ENCODE data around the gene TM4SF1. TPM values are rescaled to one million over a fixed set of nuclear protein-coding genes. Genes with fewer than 3 reads are reported as not detected.
A peak's percentile ranks its signal among the peaks of the same experiment; 100 is the strongest.

Gene TM4SF1
- total RNA-seq, 1 donor from 2014 or later, result 28.9 TPM

DNA sequence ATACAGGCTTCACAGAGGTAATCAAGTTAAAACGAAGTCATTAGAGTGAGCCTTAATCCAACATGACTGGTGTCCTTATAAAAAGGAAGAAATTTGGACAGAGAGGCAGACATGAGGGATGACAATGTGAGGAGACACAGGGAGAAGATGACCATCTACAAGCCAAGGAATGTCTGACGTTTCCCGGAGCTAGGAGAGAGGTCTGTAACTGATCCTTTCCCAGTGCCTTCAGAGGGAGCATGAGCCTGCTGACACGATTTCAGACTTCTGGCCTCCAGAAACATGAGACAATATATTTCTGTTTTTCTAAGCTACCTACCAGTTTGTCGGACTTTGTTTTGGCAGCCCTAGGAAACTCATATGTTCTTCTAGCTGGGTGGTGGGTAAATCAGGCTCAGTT is 15.1 kb downstream of the TM4SF1 start:
- no peak for FAIRE-seq

DNA sequence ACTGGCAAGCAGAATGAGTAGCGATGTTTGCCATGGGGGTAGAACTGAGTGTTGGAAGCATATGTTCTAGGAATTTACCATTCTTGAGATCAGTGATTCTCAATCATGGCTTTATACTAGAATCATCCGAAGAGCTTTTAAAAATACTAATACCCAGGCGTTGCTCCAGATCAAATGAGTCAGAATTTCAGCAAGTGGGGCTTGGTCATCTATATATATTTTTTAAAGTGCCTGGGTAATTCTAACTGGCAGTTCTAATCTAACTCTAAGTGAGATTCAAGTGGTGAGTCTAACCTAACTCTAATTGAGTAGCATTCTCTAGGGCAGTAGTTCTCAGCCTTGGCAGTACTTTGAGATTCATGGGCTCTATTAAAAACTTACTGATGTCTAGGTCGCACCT is 20.8 kb downstream of the TM4SF1 start:
- no peak overlapping the region for H3K4me3 ChIP-seq (ENCODE audit: insufficient read depth, low read depth, low read length)
- TF ChIP-seq, protein P1, sequence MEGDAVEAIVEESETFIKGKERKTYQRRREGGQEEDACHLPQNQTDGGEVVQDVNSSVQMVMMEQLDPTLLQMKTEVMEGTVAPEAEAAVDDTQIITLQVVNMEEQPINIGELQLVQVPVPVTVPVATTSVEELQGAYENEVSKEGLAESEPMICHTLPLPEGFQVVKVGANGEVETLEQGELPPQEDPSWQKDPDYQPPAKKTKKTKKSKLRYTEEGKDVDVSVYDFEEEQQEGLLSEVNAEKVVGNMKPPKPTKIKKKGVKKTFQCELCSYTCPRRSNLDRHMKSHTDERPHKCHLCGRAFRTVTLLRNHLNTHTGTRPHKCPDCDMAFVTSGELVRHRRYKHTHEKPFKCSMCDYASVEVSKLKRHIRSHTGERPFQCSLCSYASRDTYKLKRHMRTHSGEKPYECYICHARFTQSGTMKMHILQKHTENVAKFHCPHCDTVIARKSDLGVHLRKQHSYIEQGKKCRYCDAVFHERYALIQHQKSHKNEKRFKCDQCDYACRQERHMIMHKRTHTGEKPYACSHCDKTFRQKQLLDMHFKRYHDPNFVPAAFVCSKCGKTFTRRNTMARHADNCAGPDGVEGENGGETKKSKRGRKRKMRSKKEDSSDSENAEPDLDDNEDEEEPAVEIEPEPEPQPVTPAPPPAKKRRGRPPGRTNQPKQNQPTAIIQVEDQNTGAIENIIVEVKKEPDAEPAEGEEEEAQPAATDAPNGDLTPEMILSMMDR (IDR thresholded peaks at IDR 0.05; ENCODE audit: insufficient read depth, low read depth, low read length), result no peak
- no peak for TF ChIP-seq EZH2 (IDR thresholded peaks at IDR 0.05; ENCODE audit: insufficient read depth, low read length)
- no peak overlapping the region for H3K27ac Mint-ChIP-seq (ENCODE audit: unreplicated experiment)
- no peaks in the 10 kb centered on the region for H3K27me3 Mint-ChIP-seq (ENCODE audit: low read depth, unreplicated experiment)
- H3K27ac ChIP-seq (ENCODE audit: low read depth, low read length), result no peak overlapping the region
- no peaks in the 10 kb centered on the region for H4K20me1 ChIP-seq (ENCODE audit: insufficient read depth, low read length)
- H3K36me3 ChIP-seq (ENCODE audit: insufficient read depth, low read length), result no peaks in the 10 kb centered on the region
- no peaks in the 10 kb centered on the region for H3K36me3 Mint-ChIP-seq (ENCODE audit: low read depth, unreplicated experiment)
- no peaks in the 10 kb centered on the region for H3K4me1 ChIP-seq (ENCODE audit: insufficient read depth, low read length)
- H3K27me3 ChIP-seq (ENCODE audit: insufficient read depth, low read length), result no peaks in the 10 kb centered on the region
- H3K4me2 ChIP-seq (ENCODE audit: low read length), result no peak overlapping the region
- H3K4me3 Mint-ChIP-seq (ENCODE audit: unreplicated experiment), result no peak overlapping the region
- no peak overlapping the region for H3K9ac ChIP-seq (ENCODE audit: low read length)
- FAIRE-seq, result no peak
- no peak overlapping the region for H2AFZ ChIP-seq (ENCODE audit: low read depth, low read length)
- no peaks in the 10 kb centered on the region for H3K9me3 ChIP-seq (ENCODE audit: insufficient read depth, low read depth, low read length)
- no peaks in the 10 kb centered on the region for H3K4me1 Mint-ChIP-seq (ENCODE audit: low read depth, unreplicated experiment)
- no peaks in the 10 kb centered on the region for H3K79me2 ChIP-seq (ENCODE audit: insufficient read depth, low read length)
- DNase-seq (ENCODE audit: low read depth), result peak; percentile 39
- no peaks in the 10 kb centered on the region for H3K9me3 Mint-ChIP-seq (ENCODE audit: unreplicated experiment)

More for the DNA sequence above, 15.1 kb downstream of the TM4SF1 start:
- no peak for DNase-seq (ENCODE audit: low read depth)
- H3K9me3 Mint-ChIP-seq (ENCODE audit: unreplicated experiment), result no peaks in the 10 kb centered on the region
- Histone ChIP-seq H3K4me2 (ENCODE audit: low read length) (no peak overlapping the region), H3K4me1 (ENCODE audit: insufficient read depth, low read length) (peaks cover 5% of the 10 kb centered on the region), H3K9me3 (ENCODE audit: insufficient read depth, low read depth, low read length) (no peaks in the 10 kb centered on the region), H3K27me3 (ENCODE audit: insufficient read depth, low read length) (no peaks in the 10 kb centered on the region), H2AFZ (ENCODE audit: low read depth, low read length) (no peak overlapping the region), H3K79me2 (ENCODE audit: insufficient read depth, low read length) (no peaks in the 10 kb centered on the region), H3K4me3 (ENCODE audit: insufficient read depth, low read depth, low read length) (no peak overlapping the region), H3K9ac (ENCODE audit: low read length) (no peak overlapping the region), H3K27ac (ENCODE audit: low read depth, low read length) (no peak overlapping the region), H3K36me3 (ENCODE audit: insufficient read depth, low read length) (no peaks in the 10 kb centered on the region), H4K20me1 (ENCODE audit: insufficient read depth, low read length) (no peaks in the 10 kb centered on the region)
- H3K27ac Mint-ChIP-seq (ENCODE audit: unreplicated experiment), result no peak overlapping the region
- no peaks in the 10 kb centered on the region for H3K36me3 Mint-ChIP-seq (ENCODE audit: low read depth, unreplicated experiment)
- TF ChIP-seq EZH2 (IDR thresholded peaks at IDR 0.05; ENCODE audit: insufficient read depth, low read length), result no peak
- TF ChIP-seq, protein P1 (IDR thresholded peaks at IDR 0.05; ENCODE audit: insufficient read depth, low read depth, low read length), result no peak
- no peak overlapping the region for H3K4me3 Mint-ChIP-seq (ENCODE audit: unreplicated experiment)
- H3K4me1 Mint-ChIP-seq (ENCODE audit: low read depth, unreplicated experiment), result peaks cover 9% of the 10 kb centered on the region
- H3K27me3 Mint-ChIP-seq (ENCODE audit: low read depth, unreplicated experiment), result no peaks in the 10 kb centered on the region

DNA sequence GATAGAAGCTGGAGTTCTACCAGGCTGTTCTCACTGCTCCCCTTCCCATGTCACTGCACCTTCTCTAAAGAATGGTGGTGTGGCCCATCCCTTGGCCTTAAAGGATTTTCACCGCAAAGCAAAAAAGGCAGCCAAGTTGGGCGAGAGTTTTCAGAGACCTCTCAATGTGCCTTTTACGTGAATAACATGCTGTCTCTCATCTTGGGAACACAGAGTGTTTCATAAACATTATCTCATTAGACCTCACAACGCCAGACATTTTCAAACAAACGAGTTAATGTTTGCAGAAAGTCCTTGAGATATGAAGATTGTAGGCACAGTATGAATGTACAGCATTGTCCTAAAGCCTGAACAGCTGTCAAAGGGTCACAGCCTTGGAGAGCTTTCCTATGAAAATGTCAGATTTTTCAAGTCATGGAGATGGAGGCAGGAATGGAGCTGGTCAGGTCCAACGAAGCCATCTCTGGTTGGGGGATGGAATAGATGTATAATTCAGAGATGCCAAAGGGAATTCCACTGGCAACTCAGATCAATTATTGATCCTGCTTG is 21.3 kb downstream of the TM4SF1 start:
- no peak overlapping the region for H3K9ac ChIP-seq (ENCODE audit: low read length)
- no peaks in the 10 kb centered on the region for H3K9me3 ChIP-seq (ENCODE audit: insufficient read depth, low read depth, low read length)
- Mint-ChIP-seq H3K27ac (ENCODE audit: unreplicated experiment) (no peak overlapping the region), H3K36me3 (ENCODE audit: low read depth, unreplicated experiment) (no peaks in the 10 kb centered on the region), H3K4me3 (ENCODE audit: unreplicated experiment) (no peak overlapping the region), H3K4me1 (ENCODE audit: low read depth, unreplicated experiment) (no peaks in the 10 kb centered on the region), H3K27me3 (ENCODE audit: low read depth, unreplicated experiment) (no peaks in the 10 kb centered on the region), H3K9me3 (ENCODE audit: unreplicated experiment) (no peaks in the 10 kb centered on the region)
- H4K20me1 ChIP-seq (ENCODE audit: insufficient read depth, low read length), result no peaks in the 10 kb centered on the region
- H3K27ac ChIP-seq (ENCODE audit: low read depth, low read length), result no peak overlapping the region
- H3K79me2 ChIP-seq (ENCODE audit: insufficient read depth, low read length), result no peaks in the 10 kb centered on the region
- no peaks in the 10 kb centered on the region for H3K27me3 ChIP-seq (ENCODE audit: insufficient read depth, low read length)
- H3K4me1 ChIP-seq (ENCODE audit: insufficient read depth, low read length), result no peaks in the 10 kb centered on the region
- no peak overlapping the region for H3K4me2 ChIP-seq (ENCODE audit: low read length)
- FAIRE-seq (no peak), DNase-seq (ENCODE audit: low read depth) (no peak)
- no peak overlapping the region for H2AFZ ChIP-seq (ENCODE audit: low read depth, low read length)
- no peak for TF ChIP-seq EZH2 (IDR thresholded peaks at IDR 0.05; ENCODE audit: insufficient read depth, low read length)
- H3K4me3 ChIP-seq (ENCODE audit: insufficient read depth, low read depth, low read length), result no peak overlapping the region
- H3K36me3 ChIP-seq (ENCODE audit: insufficient read depth, low read length), result no peaks in the 10 kb centered on the region
